ENCODE data around the gene GTF2B. TPM values are rescaled to one million over a fixed set of nuclear protein-coding genes. Genes with fewer than 3 reads are reported as not detected.

Gene GTF2B
- total RNA-seq, 2 donors from 2014 or later = 29.8 to 34.0 TPM

- Histone ChIP-seq H3K9me3 (no peaks in the 10 kb centered on the region), H3K27ac (no peak overlapping the region), H3K27me3 (replicated peaks; ENCODE audit: insufficient read depth) (no peaks in the 10 kb centered on the region), H3K4me3 (no peak overlapping the region), H3K4me1 (replicated peaks) (no peaks in the 10 kb centered on the region), H3K36me3 (no peaks in the 10 kb centered on the region)
- intact Hi-C loops (cut with DNase I) = no loop called here
- TF ChIP-seq POLR2A (IDR thresholded peaks at IDR 0.05) (no peak), CTCF (IDR thresholded peaks at IDR 0.05) (no peak), POLR2AphosphoS5 (IDR thresholded peaks at IDR 0.05) (no peak)
- no peak for DNase-seq (ENCODE audit: low spot score)
These were observed 79.0 kb downstream of the GTF2B start for GRCh38 chr1:88812366-88812765.

GRCh38 chr1:88803444-88803843 lies 87.9 kb downstream of the GTF2B start:
- WGBS = 97% methylated on average over 5 of the region's 5 CpGs
- TF ChIP-seq POLR2A (IDR thresholded peaks at IDR 0.05) (no peak), POLR2AphosphoS5 (IDR thresholded peaks at IDR 0.05) (no peak), CTCF (IDR thresholded peaks at IDR 0.05) (no peak)
- H3K27ac ChIP-seq = no peak overlapping the region
- intact Hi-C loops (cut with DNase I) = no loop called here
- no peaks in the 10 kb centered on the region for H3K9me3 ChIP-seq
- no peak overlapping the region for H3K4me3 ChIP-seq
- H3K36me3 ChIP-seq = peaks cover 0 to 8% of the 10 kb centered on the region in 2 donors
- DNase-seq (ENCODE audit: low spot score) = no peak
- no peaks in the 10 kb centered on the region for H3K27me3 ChIP-seq (replicated peaks; ENCODE audit: insufficient read depth)
- H3K4me1 ChIP-seq (replicated peaks) = no peaks in the 10 kb centered on the region

GRCh38 chr1:88802950-88803349 lies 88.4 kb downstream of the GTF2B start:
- Histone ChIP-seq H3K4me3 (no peak overlapping the region), H3K27ac (no peak overlapping the region), H3K9me3 (no peaks in the 10 kb centered on the region), H3K4me1 (replicated peaks) (no peaks in the 10 kb centered on the region), H3K36me3 (peaks cover 0 to 8% of the 10 kb centered on the region in 2 donors), H3K27me3 (replicated peaks; ENCODE audit: insufficient read depth) (no peaks in the 10 kb centered on the region)
- 84% methylated on average over 2 of the region's 2 CpGs for WGBS
- DNase-seq (ENCODE audit: low spot score) = no peak
- TF ChIP-seq CTCF (IDR thresholded peaks at IDR 0.05) (no peak), POLR2A (IDR thresholded peaks at IDR 0.05) (no peak), POLR2AphosphoS5 (IDR thresholded peaks at IDR 0.05) (no peak)
- intact Hi-C loops (cut with DNase I) = no loop called here

Small RNA genes within 50 kb of the gene (small RNA-seq; reads per million reads assigned to genes)
- gene RNU6-125P = 0 reads per million in 2 donors

Other genes with a start within 250 kb of the GTF2B start
- gene PKN2, start 207.3 kb downstream of the GTF2B start, total RNA-seq = 10 to 100 TPM; 35.2 to 36.2 TPM
- 10 to 100 TPM; 21.8 to 26.1 TPM for gene KYAT3, start 101.1 kb upstream of the GTF2B start, total RNA-seq
- 10 to 100 TPM; 14.9 to 36.9 TPM for gene RBMXL1, start 101.1 kb upstream of the GTF2B start, total RNA-seq
- gene GBP3, start 131.3 kb upstream of the GTF2B start, total RNA-seq = 10 to 100 TPM; 15.8 to 32.7 TPM
- gene GBP1, start 173.6 kb upstream of the GTF2B start, total RNA-seq = 10 to 100 TPM in 1 of 2 donors, 1 to 10 TPM in 1; 9.1 to 13.9 TPM
- gene GBP2, start 234.5 kb upstream of the GTF2B start, total RNA-seq = 10 to 100 TPM; 34.8 to 66.4 TPM